GM23338 (cell line): ENCODE measurements around the gene TAF4B. TPM values are rescaled to one million over a fixed set of nuclear protein-coding genes. Genes with fewer than 3 reads are reported as not detected.

Experiments
- ATAC-seq: fragments of 200-7000 bp; cut with Tn5 transposase; 3 replicates; pipeline ENCODE4 v1.9.1; 2020
- DNase-seq: peaks from one replicate; pipeline ENCODE4 v3.0.0-alpha.2; 2015; ENCODE audit warnings: low spot score
- H2AFZ ChIP-seq: fragments of 200-600 bp; sonication (generic); 2 replicates; pipeline ENCODE4 v1.8.0; 2016; ENCODE audit warnings: antibody characterized with exemption, mild to moderate bottlenecking, moderate library complexity
- H3F3A ChIP-seq: fragments of 200-600 bp; sonication (generic); replicated peaks from 2 replicates; pipeline ENCODE4 v1.8.0; 2017; ENCODE audit warnings: antibody characterized with exemption, mixed run types, low read depth
- H3K27ac ChIP-seq: fragments of 200-600 bp; sonication (generic); 2 replicates; pipeline ENCODE4 v1.6.1; 2016; ENCODE audit warnings: low read depth
- H3K27me3 ChIP-seq: fragments of 200-600 bp; sonication (generic); 2 replicates; pipeline ENCODE4 v1.8.0; 2016; ENCODE audit warnings: mild to moderate bottlenecking, mixed run types, moderate library complexity; ENCODE audit not compliant: insufficient read depth
- H3K36me3 ChIP-seq: fragments of 200-600 bp; sonication (generic); 2 replicates; pipeline ENCODE4 v1.8.0; 2016; ENCODE audit warnings: mild to moderate bottlenecking; ENCODE audit not compliant: insufficient read depth
- H3K4me1 ChIP-seq: fragments of 200-600 bp; sonication (generic); 2 replicates; pipeline ENCODE4 v1.8.0; 2016; ENCODE audit warnings: mild to moderate bottlenecking, moderate library complexity; ENCODE audit not compliant: insufficient read depth
- H3K4me2 ChIP-seq: fragments of 200-600 bp; sonication (generic); 2 replicates; pipeline ENCODE4 v1.7.1; 2017; ENCODE audit warnings: mixed run types
- H3K4me3 ChIP-seq: fragments of 200-600 bp; sonication (generic); 2 replicates; pipeline ENCODE4 v1.6.1; 2016; ENCODE audit warnings: mixed run types
- H3K79me2 ChIP-seq: fragments of 200-600 bp; sonication (generic); replicated peaks from 2 replicates; pipeline ENCODE4 v1.8.0; 2017; ENCODE audit warnings: mild to moderate bottlenecking; ENCODE audit not compliant: insufficient read depth
- H3K9me2 ChIP-seq: fragments of 200-600 bp; sonication (generic); 2 replicates; pipeline ENCODE4 v1.8.0; 2017; ENCODE audit not compliant: insufficient read depth
- H4K20me1 ChIP-seq: fragments of 200-600 bp; sonication (generic); replicated peaks from 2 replicates; pipeline ENCODE4 v1.8.0; 2017; ENCODE audit warnings: mild to moderate bottlenecking; ENCODE audit not compliant: insufficient read depth
- H3K27ac Mint-ChIP-seq: 2 replicates; pipeline ENCODE4 v1.8.0; 2020; ENCODE audit warnings: inconsistent platforms, mild to moderate bottlenecking, moderate library complexity, mixed read lengths
- H3K27me3 Mint-ChIP-seq: 3 replicates; pipeline ENCODE4 v1.8.0; 2022; ENCODE audit warnings: low read depth, mild to moderate bottlenecking, moderate library complexity, mixed read lengths, inconsistent platforms; ENCODE audit not compliant: insufficient read depth, poor library complexity
- H3K36me3 Mint-ChIP-seq: 3 replicates; pipeline ENCODE4 v1.8.0; 2021; ENCODE audit warnings: low read depth, mild to moderate bottlenecking, inconsistent platforms, moderate library complexity, mixed read lengths
- H3K4me1 Mint-ChIP-seq: 3 replicates; pipeline ENCODE4 v1.8.0; 2020; ENCODE audit warnings: mild to moderate bottlenecking, inconsistent platforms, mixed read lengths
- H3K4me3 Mint-ChIP-seq: 3 replicates; pipeline ENCODE4 v1.8.0; 2021; ENCODE audit warnings: moderate library complexity, mild to moderate bottlenecking, inconsistent platforms, mixed read lengths
- H3K9me3 Mint-ChIP-seq: 3 replicates; pipeline ENCODE4 v1.8.0; 2020; ENCODE audit warnings: moderate library complexity, mild to moderate bottlenecking, inconsistent platforms, mixed read lengths
- CREB1 ChIP-seq: fragments of 250-450 bp; sonication (Bioruptor Pico); IDR thresholded peaks from 2 replicates; pipeline ENCODE4 v1.5.0; 2020; ENCODE audit warnings: low read depth, mild to moderate bottlenecking, moderate library complexity
- CTCF ChIP-seq, 2 experiments: fragments of 200-600 bp in 1 of 2; sonication (generic) in 1 of 2; conservative IDR thresholded peaks; 2 replicates each; pipeline versions ENCODE4 v1.5.1 to v1.6.1; 2016 to 2017; ENCODE audit warnings: antibody characterized with exemption in 2 of 2, low read depth in 2 of 2, mild to moderate bottlenecking in 2 of 2, moderate library complexity in 1 of 2
- ETS1 ChIP-seq: IDR thresholded peaks from 2 replicates; pipeline ENCODE4 v1.6.1; 2016; ENCODE audit warnings: antibody characterized with exemption
- EZH2 ChIP-seq: fragments of 200-600 bp; sonication (generic); IDR thresholded peaks from one replicate; pipeline ENCODE4 v1.8.0; 2017; ENCODE audit warnings: antibody characterized with exemption, mild to moderate bottlenecking, low read depth; ENCODE audit not compliant: unreplicated experiment
- EZH2phosphoT487 ChIP-seq: fragments of 200-600 bp; sonication (generic); IDR thresholded peaks from one replicate; pipeline ENCODE4 v1.8.1; 2018; ENCODE audit warnings: antibody characterized with exemption; ENCODE audit not compliant: unreplicated experiment
- NANOG ChIP-seq: IDR thresholded peaks from 2 replicates; pipeline ENCODE4 v1.6.1; 2016; ENCODE audit warnings: antibody characterized with exemption, borderline replicate concordance
- POLR2AphosphoS5 ChIP-seq: IDR thresholded peaks from 2 replicates; pipeline ENCODE4 v1.6.1; 2016; ENCODE audit warnings: antibody characterized with exemption, low read depth
- REST ChIP-seq: IDR thresholded peaks from one replicate; pipeline ENCODE4 v1.6.1; 2018; ENCODE audit warnings: antibody characterized with exemption; ENCODE audit not compliant: unreplicated experiment
- ZNF114 ChIP-seq: fragments of 250-450 bp; sonication (Bioruptor Pico); IDR thresholded peaks from 2 replicates; pipeline ENCODE4 v1.5.0; 2020; ENCODE audit warnings: mild to moderate bottlenecking, moderate library complexity
- ZNF331 ChIP-seq: fragments of 250-450 bp; sonication (Bioruptor Pico); IDR thresholded peaks from 2 replicates; pipeline ENCODE4 v1.5.0; 2020; ENCODE audit warnings: low read depth, mild to moderate bottlenecking, moderate library complexity
- ZNF462 ChIP-seq: fragments of 250-450 bp; sonication (Bioruptor Pico); IDR thresholded peaks from 2 replicates; pipeline ENCODE4 v1.5.0; 2020; ENCODE audit warnings: mild to moderate bottlenecking, moderate library complexity
- polyA plus RNA-seq: library from polyadenylated mRNA; unstranded; fragments of >200 nt; fragmentation: Nextera tagmentation; extraction: Ambion mirVana; gene quantifications from 2 replicates; pipeline ENCODE4 v1.2.1, GENCODE V29; 2016
- total RNA-seq: library from RNA; depleted of rRNA; stranded (reverse); fragments of >200 nt; shearing (Covaris generic); gene quantifications from 2 replicates; pipeline ENCODE4 v1.2.3, GENCODE V29; 2014

Gene TAF4B
- total and polyA plus RNA-seq, 2 experiments from 2014 or later, result 9.4 to 27.3 TPM

- Histone ChIP-seq H3K4me2 (no peak overlapping the region), H2AFZ (no peak overlapping the region), H3K27ac (no peak overlapping the region), H3K79me2 (no peaks in the 10 kb centered on the region), H3K27me3 (no peaks in the 10 kb centered on the region), H3F3A (no peaks in the 10 kb centered on the region), H3K4me1 (no peaks in the 10 kb centered on the region), H3K4me3 (no peak overlapping the region), H4K20me1 (no peaks in the 10 kb centered on the region), H3K9me2 (no peaks in the 10 kb centered on the region), H3K36me3 (no peaks in the 10 kb centered on the region)
- Mint-ChIP-seq H3K27me3 (peaks cover 1% of the 10 kb centered on the region), H3K36me3 (peaks cover 27% of the 10 kb centered on the region), H3K9me3 (peaks cover 17% of the 10 kb centered on the region; the same call in 2 of the 3 replicates), H3K4me1 (no peaks in the 10 kb centered on the region), H3K27ac (no peak overlapping the region), H3K4me3 (no peak overlapping the region)
- no peak for ATAC-seq
- TF ChIP-seq ZNF462 (CRISPR knock-in tag), result no peak
- no peak for TF ChIP-seq ZNF114
- TF ChIP-seq POLR2AphosphoS5, result no peak
- no peak for TF ChIP-seq REST
- no peak for TF ChIP-seq NANOG
- TF ChIP-seq ZNF331 (CRISPR knock-in tag), result no peak
- TF ChIP-seq EZH2phosphoT487, result no peak
- no peak for TF ChIP-seq EZH2
- no peak for TF ChIP-seq ETS1
- no peak for TF ChIP-seq CREB1 (CRISPR knock-in tag)
- TF ChIP-seq CTCF (conservative IDR thresholded peaks at IDR 0.05; ENCODE audit: low read depth in 2 of 2), result no peak
- no peak for DNase-seq
Observed at GRCh38 chr18:26350961-26351360, 124.7 kb downstream of the TAF4B start.
